CMK (cell line): ENCODE results near the gene TRIP11.

Experiments used
- DNase-seq: peaks from one replicate; pipeline ENCODE4 v3.0.0-alpha.2; 2010; ENCODE audit warnings: low read depth

The TRIP11 gene

GRCh38 chr14:91918186-91918883 lies 121.5 kb downstream of the TRIP11 start:
- no peak for DNase-seq
